H9 (cell line): ENCODE data around the gene ASCC1. TPM values are rescaled to one million over a fixed set of nuclear protein-coding genes. Genes with fewer than 3 reads are reported as not detected.

Experiments used
- DNase-seq: peaks from one replicate; pipeline ENCODE4 v3.0.0-alpha.2; 2017
- H2AFZ ChIP-seq: one replicate; pipeline ENCODE4 v1.6.1; 2013; ENCODE audit warnings: mild to moderate bottlenecking, low read length, control low read depth, moderate library complexity
- H2AK5ac ChIP-seq: 2 replicates; pipeline ENCODE4 v1.6.1; 2013; ENCODE audit warnings: low read length, control low read depth, mixed read lengths; ENCODE audit not compliant: insufficient read length
- H2BK120ac ChIP-seq: one replicate; pipeline ENCODE4 v1.6.1; 2013; ENCODE audit warnings: low read depth, mild to moderate bottlenecking, low read length, control low read depth, inconsistent platforms; ENCODE audit not compliant: poor library complexity, severe bottlenecking
- H2BK12ac ChIP-seq: 2 replicates; pipeline ENCODE4 v1.6.1; 2013; ENCODE audit warnings: low read length, control low read depth, mixed read lengths, low read depth; ENCODE audit not compliant: insufficient read length
- H2BK15ac ChIP-seq: 2 replicates; pipeline ENCODE4 v1.6.1; 2013; ENCODE audit warnings: low read depth, low read length, control low read depth
- H2BK20ac ChIP-seq: one replicate; pipeline ENCODE4 v1.6.1; 2013; ENCODE audit warnings: low read depth, mild to moderate bottlenecking, low read length, control low read depth, inconsistent platforms; ENCODE audit not compliant: poor library complexity, severe bottlenecking
- H2BK5ac ChIP-seq: 2 replicates; pipeline ENCODE4 v1.6.1; 2013; ENCODE audit warnings: low read length, control low read depth, mixed read lengths; ENCODE audit not compliant: insufficient read length
- H3K14ac ChIP-seq: 2 replicates; pipeline ENCODE4 v1.6.1; 2013; ENCODE audit warnings: low read length, control low read depth; ENCODE audit not compliant: insufficient read depth
- H3K18ac ChIP-seq: 2 replicates; pipeline ENCODE4 v1.6.1; 2013; ENCODE audit warnings: low read depth, mild to moderate bottlenecking, mixed read lengths, low read length, control low read depth; ENCODE audit not compliant: insufficient read length
- H3K23ac ChIP-seq: 2 replicates; pipeline ENCODE4 v1.6.1; 2013; ENCODE audit warnings: low read length, control low read depth, mixed read lengths, low read depth; ENCODE audit not compliant: insufficient read length
- H3K23me2 ChIP-seq: 2 replicates; pipeline ENCODE4 v1.6.1; 2013; ENCODE audit warnings: low read depth, mild to moderate bottlenecking, mixed read lengths, low read length, control low read depth; ENCODE audit not compliant: insufficient read length, poor library complexity, severe bottlenecking
- H3K27ac ChIP-seq: 2 replicates; pipeline ENCODE4 v1.5.1; 2013; ENCODE audit warnings: low read length, control low read depth, mixed read lengths, low read depth; ENCODE audit not compliant: insufficient read length
- H3K27me3 ChIP-seq: 2 replicates; pipeline ENCODE4 v1.6.1; 2013; ENCODE audit warnings: low read length, control low read depth, inconsistent platforms; ENCODE audit not compliant: insufficient read depth
- H3K4ac ChIP-seq: 2 replicates; pipeline ENCODE4 v1.6.1; 2013; ENCODE audit warnings: low read depth, mild to moderate bottlenecking, control low read depth, inconsistent platforms, low read length, moderate library complexity
- H3K4me1 ChIP-seq: 2 replicates; pipeline ENCODE4 v1.6.1; 2013; ENCODE audit warnings: low read length, control low read depth, inconsistent platforms; ENCODE audit not compliant: insufficient read depth
- H3K4me2 ChIP-seq: 2 replicates; pipeline ENCODE4 v1.6.1; 2013; ENCODE audit warnings: low read length, control low read depth, mixed read lengths; ENCODE audit not compliant: insufficient read length, insufficient read depth
- H3K56ac ChIP-seq: 2 replicates; pipeline ENCODE4 v1.6.1; 2013; ENCODE audit warnings: low read depth, mild to moderate bottlenecking, mixed read lengths, low read length, control low read depth; ENCODE audit not compliant: insufficient read length
- H3K79me1 ChIP-seq: 2 replicates; pipeline ENCODE4 v1.6.1; 2013; ENCODE audit warnings: low read depth, mild to moderate bottlenecking, moderate library complexity, low read length, control low read depth, inconsistent platforms; ENCODE audit not compliant: insufficient read depth, poor library complexity, severe bottlenecking
- H3K79me2 ChIP-seq: 2 replicates; pipeline ENCODE4 v1.6.1; 2013; ENCODE audit warnings: low read length, control low read depth, inconsistent platforms; ENCODE audit not compliant: insufficient read depth
- H3K9ac ChIP-seq: 2 replicates; pipeline ENCODE4 v1.6.1; 2013; ENCODE audit warnings: low read length, control low read depth, mixed read lengths; ENCODE audit not compliant: insufficient read length; ENCODE audit errors: extremely low read depth
- H3K9me3 ChIP-seq: one replicate; pipeline ENCODE4 v1.6.1; 2013; ENCODE audit warnings: low read depth, low read length, inconsistent platforms; ENCODE audit not compliant: control insufficient read depth
- H3T11ph ChIP-seq: one replicate; pipeline ENCODE4 v1.6.1; 2013; ENCODE audit warnings: mild to moderate bottlenecking, low read length, control low read depth, inconsistent platforms
- H4K20me1 ChIP-seq: one replicate; pipeline ENCODE4 v1.6.1; 2013; ENCODE audit not compliant: control insufficient read depth, insufficient read length, insufficient read depth
- H4K5ac ChIP-seq: 2 replicates; pipeline ENCODE4 v1.6.1; 2013; ENCODE audit warnings: low read depth, mild to moderate bottlenecking, mixed read lengths, low read length, control low read depth; ENCODE audit not compliant: insufficient read length
- H4K8ac ChIP-seq: replicated peaks from 2 replicates; pipeline ENCODE4 v1.6.1; 2013; ENCODE audit warnings: low read length, control low read depth, mixed read lengths, low read depth; ENCODE audit not compliant: insufficient read length
- H4K91ac ChIP-seq: 2 replicates; pipeline ENCODE4 v1.6.1; 2013; ENCODE audit warnings: low read depth, mild to moderate bottlenecking, moderate library complexity, mixed read lengths, low read length, control low read depth; ENCODE audit not compliant: insufficient read length
- H3K27ac Mint-ChIP-seq, 3 experiments: 2 replicates in 2 of 3; 3 replicates in 1 of 3; pipeline ENCODE4 v1.8.0; 2020 to 2021; ENCODE audit warnings: mixed read lengths in 3 of 3, mild to moderate bottlenecking in 1 of 3, moderate library complexity in 1 of 3
- H3K27me3 Mint-ChIP-seq: 2 replicates; pipeline ENCODE4 v1.8.0; 2021; ENCODE audit warnings: low read depth, mild to moderate bottlenecking, moderate library complexity, mixed read lengths
- H3K36me3 Mint-ChIP-seq, 3 experiments: 2 replicates in 2 of 3; 3 replicates in 1 of 3; pipeline ENCODE4 v1.8.0; 2020 to 2021; ENCODE audit warnings: low read depth in 3 of 3, mixed read lengths in 3 of 3; ENCODE audit not compliant: insufficient read depth in 1 of 3
- H3K4me1 Mint-ChIP-seq, 2 experiments: 2 replicates each; pipeline ENCODE4 v1.8.0; 2020; ENCODE audit warnings: mixed read lengths in 2 of 2
- H3K4me3 Mint-ChIP-seq, 2 experiments: 2 replicates in 1 of 2; 3 replicates in 1 of 2; pipeline ENCODE4 v1.8.0; 2020 to 2021; ENCODE audit warnings: mild to moderate bottlenecking in 2 of 2, mixed read lengths in 2 of 2, moderate library complexity in 1 of 2
- H3K9me3 Mint-ChIP-seq, 2 experiments: 2 replicates in 1 of 2; 3 replicates in 1 of 2; pipeline ENCODE4 v1.8.0; 2020; ENCODE audit warnings: mild to moderate bottlenecking in 2 of 2, mixed read lengths in 2 of 2, moderate library complexity in 1 of 2
- WGBS: extraction: QIAGEN DNeasy Blood & Tissue Kit; methylation state at CpG from one replicate; pipeline ENCODE4 v1.1.7; 2013; ENCODE audit warnings: missing lambda C conversion rate, low lambda C conversion rate, mixed read lengths; ENCODE audit not compliant: insufficient read length; ENCODE audit errors: extremely low coverage; 5-methylcytosine and 5-hydroxymethylcytosine counted together
- total RNA-seq: library from RNA; stranded (reverse); gene quantifications from 2 replicates; pipeline ENCODE4 v1.2.1, GENCODE V29; 2021
- TF ChIP-seq, protein P1 (sequence below): fragments of 200-600 bp; sonication (generic); conservative IDR thresholded peaks from 3 replicates; pipeline ENCODE4 v1.8.0; 2021; ENCODE audit warnings: antibody characterized with exemption, mild to moderate bottlenecking

ASCC1 gene
- total RNA-seq, 1 experiment from 2014 or later: 41.2 TPM

DNA sequence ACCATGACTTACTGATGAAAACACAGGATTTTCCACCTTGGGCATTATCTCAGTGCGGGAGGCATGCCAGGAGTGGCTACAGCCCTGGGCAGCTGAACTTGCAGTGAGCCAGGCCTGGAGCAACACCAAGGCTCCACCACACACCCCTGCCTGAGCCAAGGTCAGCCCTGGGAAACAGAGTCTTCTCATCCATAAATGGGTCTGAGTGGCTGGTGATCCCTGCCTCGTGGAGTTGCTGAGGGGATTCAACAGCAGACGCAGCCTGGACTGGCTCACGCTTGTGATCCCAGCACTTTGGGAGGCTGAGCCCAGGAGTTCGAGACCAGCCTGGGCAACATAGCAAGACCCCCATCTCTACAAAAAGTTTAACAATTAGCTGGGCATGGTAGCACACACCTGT, 160.0 kb downstream of the ASCC1 start:
- TF ChIP-seq, protein P1, sequence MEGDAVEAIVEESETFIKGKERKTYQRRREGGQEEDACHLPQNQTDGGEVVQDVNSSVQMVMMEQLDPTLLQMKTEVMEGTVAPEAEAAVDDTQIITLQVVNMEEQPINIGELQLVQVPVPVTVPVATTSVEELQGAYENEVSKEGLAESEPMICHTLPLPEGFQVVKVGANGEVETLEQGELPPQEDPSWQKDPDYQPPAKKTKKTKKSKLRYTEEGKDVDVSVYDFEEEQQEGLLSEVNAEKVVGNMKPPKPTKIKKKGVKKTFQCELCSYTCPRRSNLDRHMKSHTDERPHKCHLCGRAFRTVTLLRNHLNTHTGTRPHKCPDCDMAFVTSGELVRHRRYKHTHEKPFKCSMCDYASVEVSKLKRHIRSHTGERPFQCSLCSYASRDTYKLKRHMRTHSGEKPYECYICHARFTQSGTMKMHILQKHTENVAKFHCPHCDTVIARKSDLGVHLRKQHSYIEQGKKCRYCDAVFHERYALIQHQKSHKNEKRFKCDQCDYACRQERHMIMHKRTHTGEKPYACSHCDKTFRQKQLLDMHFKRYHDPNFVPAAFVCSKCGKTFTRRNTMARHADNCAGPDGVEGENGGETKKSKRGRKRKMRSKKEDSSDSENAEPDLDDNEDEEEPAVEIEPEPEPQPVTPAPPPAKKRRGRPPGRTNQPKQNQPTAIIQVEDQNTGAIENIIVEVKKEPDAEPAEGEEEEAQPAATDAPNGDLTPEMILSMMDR: no peak
- WGBS: no CpG with 5 or more reads among the region's 5 CpGs
- no peaks in the 10 kb centered on the region for H3K27me3 ChIP-seq

More for the DNA sequence above, 160.0 kb downstream of the ASCC1 start:
- Histone ChIP-seq H3K79me1 (no peaks in the 10 kb centered on the region), H2AFZ (no peak overlapping the region), H3K18ac (no peak overlapping the region), H2BK120ac (no peak overlapping the region), H2BK5ac (no peak overlapping the region), H3K27ac (no peak overlapping the region), H3K23me2 (no peaks in the 10 kb centered on the region), H3K9ac (no peak overlapping the region), H2BK12ac (no peak overlapping the region), H3T11ph (no peak overlapping the region), H4K20me1 (no peaks in the 10 kb centered on the region), H3K4ac (no peak overlapping the region), H3K9me3 (no peaks in the 10 kb centered on the region), H2BK20ac (no peak overlapping the region), H3K79me2 (no peaks in the 10 kb centered on the region), H3K4me2 (no peak overlapping the region), H4K5ac (no peak overlapping the region), H3K4me1 (no peaks in the 10 kb centered on the region), H4K8ac (no peak overlapping the region), H2BK15ac (no peak overlapping the region), H3K23ac (no peak overlapping the region), H3K14ac (no peak overlapping the region), H4K91ac (no peak overlapping the region), H3K56ac (no peak overlapping the region), H2AK5ac (no peak overlapping the region)
- no peaks in the 10 kb centered on the region for H3K36me3 Mint-ChIP-seq
- H3K27ac Mint-ChIP-seq: no peak overlapping the region
- H3K4me1 Mint-ChIP-seq: peaks cover 15 to 26% of the 10 kb centered on the region in 2 experiments
- DNase-seq: no peak
- no peaks in the 10 kb centered on the region for H3K9me3 Mint-ChIP-seq
- peaks cover 5% of the 10 kb centered on the region for H3K27me3 Mint-ChIP-seq
- no peak overlapping the region for H3K4me3 Mint-ChIP-seq
